T-helper 1 cell treated with Interleukin-12 subunit alpha and Interleukin-12 subunit beta and Interleukin-4 antibody, amounts not matched to agents 30 μg/mL and 1 μg/mL, for 36 hours (primary cell): Measurements from ENCODE around the gene SERTAD2.

Experiments
- H3K27ac Mint-ChIP-seq: one replicate; pipeline ENCODE4 v1.8.0; 2021; ENCODE audit warnings: mild to moderate bottlenecking, mixed read lengths
- H3K27me3 Mint-ChIP-seq: one replicate; pipeline ENCODE4 v1.8.0; 2021; ENCODE audit warnings: low read depth, mixed read lengths
- H3K36me3 Mint-ChIP-seq: one replicate; pipeline ENCODE4 v1.8.0; 2021; ENCODE audit warnings: low read depth, mixed read lengths
- H3K4me1 Mint-ChIP-seq: one replicate; pipeline ENCODE4 v1.8.0; 2021; ENCODE audit warnings: low read depth, mixed read lengths
- H3K4me3 Mint-ChIP-seq: one replicate; pipeline ENCODE4 v1.8.0; 2021; ENCODE audit warnings: mild to moderate bottlenecking, moderate library complexity, mixed read lengths
- H3K9me3 Mint-ChIP-seq: one replicate; pipeline ENCODE4 v1.8.0; 2021; ENCODE audit warnings: mixed read lengths

The SERTAD2 gene

GRCh38 chr2:64587561-64587960 lies 66.2 kb downstream of the SERTAD2 start:
- peaks cover 17% of the 10 kb centered on the region for H3K4me1 Mint-ChIP-seq
- H3K27me3 Mint-ChIP-seq = no peaks in the 10 kb centered on the region
- no peaks in the 10 kb centered on the region for H3K9me3 Mint-ChIP-seq
- H3K4me3 Mint-ChIP-seq = no peak overlapping the region
- no peak overlapping the region for H3K27ac Mint-ChIP-seq
- H3K36me3 Mint-ChIP-seq = peaks cover 41% of the 10 kb centered on the region

- H3K27ac Mint-ChIP-seq = no peak overlapping the region
- H3K4me1 Mint-ChIP-seq = peaks cover 17% of the 10 kb centered on the region
- H3K9me3 Mint-ChIP-seq = no peaks in the 10 kb centered on the region
- no peak overlapping the region for H3K4me3 Mint-ChIP-seq
- no peaks in the 10 kb centered on the region for H3K27me3 Mint-ChIP-seq
- peaks cover 42% of the 10 kb centered on the region for H3K36me3 Mint-ChIP-seq
These were observed 66.7 kb downstream of the SERTAD2 start for GRCh38 chr2:64586883-64587481.

DNA sequence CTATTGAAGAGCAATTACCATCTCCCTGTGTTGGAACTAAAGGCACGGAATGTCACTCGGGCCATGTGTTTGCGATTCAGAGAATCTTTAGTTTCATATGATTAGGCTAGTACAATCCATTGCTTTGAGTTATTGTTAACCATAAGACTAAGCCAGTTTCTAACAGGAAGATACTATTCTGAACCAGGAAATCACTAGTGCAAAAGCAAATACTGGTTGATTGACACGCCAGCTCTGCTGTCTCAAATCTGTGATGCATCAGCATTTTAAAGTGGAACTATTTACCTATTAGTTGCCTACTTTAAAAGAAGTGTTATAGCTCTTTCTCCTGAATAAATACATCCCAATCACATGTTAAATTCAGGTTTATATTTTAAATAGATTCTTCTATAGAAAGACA lies 67.7 kb downstream of the SERTAD2 start:
- H3K36me3 Mint-ChIP-seq = peaks cover 39% of the 10 kb centered on the region
- no peaks in the 10 kb centered on the region for H3K9me3 Mint-ChIP-seq
- peaks cover 12% of the 10 kb centered on the region for H3K4me1 Mint-ChIP-seq
- no peak overlapping the region for H3K4me3 Mint-ChIP-seq
- no peak overlapping the region for H3K27ac Mint-ChIP-seq
- H3K27me3 Mint-ChIP-seq = no peaks in the 10 kb centered on the region

- no peaks in the 10 kb centered on the region for H3K9me3 Mint-ChIP-seq
- no peak overlapping the region for H3K27ac Mint-ChIP-seq
- H3K4me1 Mint-ChIP-seq = peaks cover 12% of the 10 kb centered on the region
- no peaks in the 10 kb centered on the region for H3K27me3 Mint-ChIP-seq
- H3K36me3 Mint-ChIP-seq = peaks cover 22% of the 10 kb centered on the region
- H3K4me3 Mint-ChIP-seq = no peak overlapping the region
These were observed 70.9 kb downstream of the SERTAD2 start for GRCh38 chr2:64582774-64583340.

DNA sequence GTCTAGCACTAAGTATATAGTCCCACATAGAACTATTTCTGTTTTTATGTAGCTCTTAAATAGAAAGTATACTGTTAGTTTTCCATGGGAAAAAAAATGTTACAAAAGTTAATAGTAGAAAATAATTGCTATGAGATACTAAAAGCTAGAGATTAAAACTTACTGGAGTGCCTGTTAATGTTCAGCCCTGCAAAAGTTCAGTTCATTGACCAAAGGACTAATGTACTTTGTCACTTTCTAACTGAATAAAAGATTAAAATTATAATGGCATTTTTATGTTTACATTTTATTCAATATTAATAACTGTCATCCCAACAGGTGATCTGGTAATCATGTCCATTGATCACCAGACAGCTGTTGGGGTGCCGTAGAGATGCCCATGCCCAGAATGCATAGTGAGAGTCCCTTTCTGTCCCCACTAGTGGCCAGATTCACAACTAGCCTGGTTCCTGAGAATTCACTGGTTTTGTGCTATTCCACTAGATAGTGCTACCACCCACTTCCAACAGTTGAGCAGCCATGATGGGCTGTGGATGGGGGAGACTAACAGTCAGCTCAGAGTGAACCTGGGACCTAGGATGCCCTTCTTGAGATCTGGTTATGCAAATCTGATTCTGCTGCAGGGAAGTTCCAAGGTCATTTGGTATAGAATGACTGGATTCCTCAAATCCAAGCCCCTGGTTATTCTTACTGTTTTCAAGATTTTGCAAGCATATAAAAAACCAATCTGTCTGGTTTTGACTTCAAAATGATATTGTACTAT lies 71.8 kb downstream of the SERTAD2 start:
- Mint-ChIP-seq H3K36me3 (peaks cover 23% of the 10 kb centered on the region), H3K4me3 (no peak overlapping the region), H3K9me3 (no peaks in the 10 kb centered on the region), H3K27ac (no peak overlapping the region), H3K4me1 (peaks cover 10% of the 10 kb centered on the region), H3K27me3 (no peaks in the 10 kb centered on the region)
